GM23338 (cell line): ENCODE measurements around the gene EPHB6.

Experiments used
- CREB1 ChIP-seq: fragments of 250-450 bp; sonication (Bioruptor Pico); IDR thresholded peaks from 2 replicates; pipeline ENCODE4 v1.5.0; 2020; ENCODE audit warnings: low read depth, mild to moderate bottlenecking, moderate library complexity
- ETS1 ChIP-seq: IDR thresholded peaks from 2 replicates; pipeline ENCODE4 v1.6.1; 2016; ENCODE audit warnings: antibody characterized with exemption
- EZH2 ChIP-seq: fragments of 200-600 bp; sonication (generic); IDR thresholded peaks from one replicate; pipeline ENCODE4 v1.8.0; 2017; ENCODE audit warnings: antibody characterized with exemption, mild to moderate bottlenecking, low read depth; ENCODE audit not compliant: unreplicated experiment
- JUNB ChIP-seq: IDR thresholded peaks from one replicate; pipeline ENCODE4 v1.6.1; 2016; ENCODE audit warnings: antibody characterized with exemption; ENCODE audit not compliant: unreplicated experiment
- NANOG ChIP-seq: IDR thresholded peaks from 2 replicates; pipeline ENCODE4 v1.6.1; 2016; ENCODE audit warnings: antibody characterized with exemption, borderline replicate concordance
- POLR2AphosphoS5 ChIP-seq: IDR thresholded peaks from 2 replicates; pipeline ENCODE4 v1.6.1; 2016; ENCODE audit warnings: antibody characterized with exemption, low read depth
- STAT1 ChIP-seq: IDR thresholded peaks from one replicate; pipeline ENCODE4 v1.6.1; 2016; ENCODE audit warnings: antibody characterized with exemption; ENCODE audit not compliant: unreplicated experiment
- ZNF331 ChIP-seq: fragments of 250-450 bp; sonication (Bioruptor Pico); IDR thresholded peaks from 2 replicates; pipeline ENCODE4 v1.5.0; 2020; ENCODE audit warnings: low read depth, mild to moderate bottlenecking, moderate library complexity
- TF ChIP-seq, protein P1 (sequence below), 2 experiments: fragments of 200-600 bp in 1 of 2; sonication (generic) in 1 of 2; conservative IDR thresholded peaks; 2 replicates each; pipeline versions ENCODE4 v1.5.1 to v1.6.1; 2016 to 2017; ENCODE audit warnings: antibody characterized with exemption in 2 of 2, low read depth in 2 of 2, mild to moderate bottlenecking in 2 of 2, moderate library complexity in 1 of 2
- TF ChIP-seq, protein P2 (sequence below): IDR thresholded peaks from one replicate; pipeline ENCODE4 v1.6.1; 2018; ENCODE audit warnings: antibody characterized with exemption; ENCODE audit not compliant: unreplicated experiment

GRCh38 chr7:142896741-142897379, 42.0 kb downstream of the EPHB6 start:
- TF ChIP-seq EZH2 (no peak), ETS1 (no peak), STAT1 (no peak), POLR2AphosphoS5 (no peak), JUNB (no peak), CREB1 (CRISPR knock-in tag) (no peak), NANOG (no peak), ZNF331 (CRISPR knock-in tag) (no peak)
- TF ChIP-seq, protein P1, sequence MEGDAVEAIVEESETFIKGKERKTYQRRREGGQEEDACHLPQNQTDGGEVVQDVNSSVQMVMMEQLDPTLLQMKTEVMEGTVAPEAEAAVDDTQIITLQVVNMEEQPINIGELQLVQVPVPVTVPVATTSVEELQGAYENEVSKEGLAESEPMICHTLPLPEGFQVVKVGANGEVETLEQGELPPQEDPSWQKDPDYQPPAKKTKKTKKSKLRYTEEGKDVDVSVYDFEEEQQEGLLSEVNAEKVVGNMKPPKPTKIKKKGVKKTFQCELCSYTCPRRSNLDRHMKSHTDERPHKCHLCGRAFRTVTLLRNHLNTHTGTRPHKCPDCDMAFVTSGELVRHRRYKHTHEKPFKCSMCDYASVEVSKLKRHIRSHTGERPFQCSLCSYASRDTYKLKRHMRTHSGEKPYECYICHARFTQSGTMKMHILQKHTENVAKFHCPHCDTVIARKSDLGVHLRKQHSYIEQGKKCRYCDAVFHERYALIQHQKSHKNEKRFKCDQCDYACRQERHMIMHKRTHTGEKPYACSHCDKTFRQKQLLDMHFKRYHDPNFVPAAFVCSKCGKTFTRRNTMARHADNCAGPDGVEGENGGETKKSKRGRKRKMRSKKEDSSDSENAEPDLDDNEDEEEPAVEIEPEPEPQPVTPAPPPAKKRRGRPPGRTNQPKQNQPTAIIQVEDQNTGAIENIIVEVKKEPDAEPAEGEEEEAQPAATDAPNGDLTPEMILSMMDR (conservative IDR thresholded peaks at IDR 0.05; ENCODE audit: low read depth in 2 of 2), result no peak
- TF ChIP-seq, protein P2, sequence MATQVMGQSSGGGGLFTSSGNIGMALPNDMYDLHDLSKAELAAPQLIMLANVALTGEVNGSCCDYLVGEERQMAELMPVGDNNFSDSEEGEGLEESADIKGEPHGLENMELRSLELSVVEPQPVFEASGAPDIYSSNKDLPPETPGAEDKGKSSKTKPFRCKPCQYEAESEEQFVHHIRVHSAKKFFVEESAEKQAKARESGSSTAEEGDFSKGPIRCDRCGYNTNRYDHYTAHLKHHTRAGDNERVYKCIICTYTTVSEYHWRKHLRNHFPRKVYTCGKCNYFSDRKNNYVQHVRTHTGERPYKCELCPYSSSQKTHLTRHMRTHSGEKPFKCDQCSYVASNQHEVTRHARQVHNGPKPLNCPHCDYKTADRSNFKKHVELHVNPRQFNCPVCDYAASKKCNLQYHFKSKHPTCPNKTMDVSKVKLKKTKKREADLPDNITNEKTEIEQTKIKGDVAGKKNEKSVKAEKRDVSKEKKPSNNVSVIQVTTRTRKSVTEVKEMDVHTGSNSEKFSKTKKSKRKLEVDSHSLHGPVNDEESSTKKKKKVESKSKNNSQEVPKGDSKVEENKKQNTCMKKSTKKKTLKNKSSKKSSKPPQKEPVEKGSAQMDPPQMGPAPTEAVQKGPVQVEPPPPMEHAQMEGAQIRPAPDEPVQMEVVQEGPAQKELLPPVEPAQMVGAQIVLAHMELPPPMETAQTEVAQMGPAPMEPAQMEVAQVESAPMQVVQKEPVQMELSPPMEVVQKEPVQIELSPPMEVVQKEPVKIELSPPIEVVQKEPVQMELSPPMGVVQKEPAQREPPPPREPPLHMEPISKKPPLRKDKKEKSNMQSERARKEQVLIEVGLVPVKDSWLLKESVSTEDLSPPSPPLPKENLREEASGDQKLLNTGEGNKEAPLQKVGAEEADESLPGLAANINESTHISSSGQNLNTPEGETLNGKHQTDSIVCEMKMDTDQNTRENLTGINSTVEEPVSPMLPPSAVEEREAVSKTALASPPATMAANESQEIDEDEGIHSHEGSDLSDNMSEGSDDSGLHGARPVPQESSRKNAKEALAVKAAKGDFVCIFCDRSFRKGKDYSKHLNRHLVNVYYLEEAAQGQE, result no peak
